ENCODE results near the gene PDE6D.

DNA sequence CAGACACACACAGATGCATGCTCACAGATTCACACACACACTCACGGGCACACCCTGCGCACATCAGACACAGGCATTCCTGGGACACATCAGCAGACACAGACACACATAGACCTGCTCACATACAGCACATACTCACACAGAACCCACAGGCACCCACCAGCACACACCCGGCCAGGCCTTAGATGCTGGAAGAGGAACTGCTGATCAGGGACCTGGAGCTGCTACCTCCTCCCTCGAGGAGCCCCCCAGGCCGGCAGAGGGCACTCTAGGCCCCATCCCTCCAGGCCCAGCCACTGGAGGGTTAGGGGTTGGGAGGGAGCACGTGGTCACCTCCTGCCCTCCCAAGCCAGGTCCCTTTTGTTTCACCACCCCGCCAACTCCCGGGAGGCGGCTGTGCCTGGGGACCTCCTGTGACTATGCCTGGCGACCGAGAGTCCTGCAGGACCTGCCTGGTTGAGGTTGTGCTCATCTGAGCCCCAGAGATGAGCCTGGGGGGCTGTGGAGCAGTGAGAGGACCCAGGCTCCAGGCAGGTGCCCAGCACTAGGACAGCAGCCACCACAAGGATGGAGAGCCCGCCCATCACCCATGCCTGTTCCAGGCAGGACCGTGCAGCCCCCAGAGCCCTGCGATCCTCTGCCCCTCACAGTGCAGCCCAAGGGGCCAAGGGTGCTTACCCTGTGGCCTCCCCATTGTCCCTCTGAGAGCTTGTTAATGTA is 93.8 kb downstream of the PDE6D start:
- TF ChIP-seq SUZ12 (IDR thresholded peaks at IDR 0.05): no peak
- no peak for TF ChIP-seq FOXK2 (IDR thresholded peaks at IDR 0.05)
- TF ChIP-seq FOXM1 (IDR thresholded peaks at IDR 0.05; ENCODE audit: borderline replicate concordance): no peak
- TF ChIP-seq ZNF384 (IDR thresholded peaks at IDR 0.05): no peak
- peak; percentile 73 for TF ChIP-seq L3MBTL2 (conservative IDR thresholded peaks at IDR 0.05)
- TF ChIP-seq, protein P1, sequence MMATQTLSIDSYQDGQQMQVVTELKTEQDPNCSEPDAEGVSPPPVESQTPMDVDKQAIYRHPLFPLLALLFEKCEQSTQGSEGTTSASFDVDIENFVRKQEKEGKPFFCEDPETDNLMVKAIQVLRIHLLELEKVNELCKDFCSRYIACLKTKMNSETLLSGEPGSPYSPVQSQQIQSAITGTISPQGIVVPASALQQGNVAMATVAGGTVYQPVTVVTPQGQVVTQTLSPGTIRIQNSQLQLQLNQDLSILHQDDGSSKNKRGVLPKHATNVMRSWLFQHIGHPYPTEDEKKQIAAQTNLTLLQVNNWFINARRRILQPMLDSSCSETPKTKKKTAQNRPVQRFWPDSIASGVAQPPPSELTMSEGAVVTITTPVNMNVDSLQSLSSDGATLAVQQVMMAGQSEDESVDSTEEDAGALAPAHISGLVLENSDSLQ (IDR thresholded peaks at IDR 0.05): no peak
- TF ChIP-seq FOXA1 (IDR thresholded peaks at IDR 0.05): no peak
- TF ChIP-seq ARNT (IDR thresholded peaks at IDR 0.05): no peak
- no peak for TF ChIP-seq ELF4 (IDR thresholded peaks at IDR 0.05)
- no peak for TF ChIP-seq TARDBP (IDR thresholded peaks at IDR 0.05)
- TF ChIP-seq CTBP1 (IDR thresholded peaks at IDR 0.05; ENCODE audit: borderline replicate concordance): no peak
- no peak for TF ChIP-seq SP1 (IDR thresholded peaks at IDR 0.05)
